Muscle layer of colon (tissue), 2 donors: ENCODE results near the gene LGALS3BP.

ENCODE experiments used
- H3K27ac ChIP-seq: one replicate; pipeline ENCODE4 v1.7.0; 2013; ENCODE audit warnings: low read depth, mild to moderate bottlenecking, low read length, moderate library complexity
- H3K27me3 ChIP-seq, 2 donors: one replicate each; pipeline ENCODE4 v1.7.0; 2013; ENCODE audit warnings: low read length in 2 of 2, mild to moderate bottlenecking in 2 of 2; ENCODE audit not compliant: insufficient read depth in 2 of 2, control insufficient read depth in 1 of 2
- H3K36me3 ChIP-seq: one replicate; pipeline ENCODE4 v1.7.0; 2013; ENCODE audit warnings: mild to moderate bottlenecking, low read length; ENCODE audit not compliant: insufficient read depth
- H3K4me1 ChIP-seq: one replicate; pipeline ENCODE4 v1.7.0; 2013; ENCODE audit warnings: mild to moderate bottlenecking, low read length; ENCODE audit not compliant: insufficient read depth
- H3K4me3 ChIP-seq, 2 donors: one replicate each; pipeline ENCODE4 v1.7.0; 2013; ENCODE audit warnings: low read length in 2 of 2, low read depth in 1 of 2, mild to moderate bottlenecking in 1 of 2, moderate library complexity in 1 of 2
- H3K9ac ChIP-seq: one replicate; pipeline ENCODE4 v1.7.0; 2013; ENCODE audit warnings: low read length
- H3K9me3 ChIP-seq: one replicate; pipeline ENCODE4 v1.7.0; 2013; ENCODE audit warnings: mild to moderate bottlenecking, low read length
- donor health status: abdominal sarcoma.
- donor health status: Adenocarcinoma of cecum.

The LGALS3BP gene

GRCh38 chr17:78981010-78981888 lies 1.5 kb upstream of the LGALS3BP start:
- Histone ChIP-seq H3K27me3 (no peaks in the 10 kb centered on the region), H3K36me3 (no peaks in the 10 kb centered on the region), H3K4me3 (no peak overlapping the region), H3K4me1 (peaks cover 39% of the 10 kb centered on the region), H3K9ac (no peak overlapping the region), H3K9me3 (no peaks in the 10 kb centered on the region), H3K27ac (no peak overlapping the region)

- H3K27ac ChIP-seq = peak overlapping the region; percentile 48
- H3K36me3 ChIP-seq = no peaks in the 10 kb centered on the region
Measured at GRCh38 chr17:78980624-78980972, 875 bp upstream of the LGALS3BP start.

GRCh38 chr17:78977997-78978973 lies 1.4 kb downstream of the LGALS3BP start:
- Histone ChIP-seq H3K4me1 (peaks cover 52% of the 10 kb centered on the region), H3K9ac (no peak overlapping the region), H3K27me3 (no peaks in the 10 kb centered on the region), H3K4me3 (peak overlapping the region in 1 of 2 donors; percentile 41), H3K27ac (no peak overlapping the region), H3K9me3 (no peaks in the 10 kb centered on the region), H3K36me3 (no peaks in the 10 kb centered on the region)

More at GRCh38 chr17:78980624-78980972, 875 bp upstream of the LGALS3BP start:
- Histone ChIP-seq H3K4me1 (peaks cover 44% of the 10 kb centered on the region), H3K9ac (no peak overlapping the region), H3K9me3 (no peaks in the 10 kb centered on the region), H3K27me3 (no peaks in the 10 kb centered on the region), H3K4me3 (no peak overlapping the region)

- Histone ChIP-seq H3K9ac (no peak overlapping the region), H3K4me3 (peak overlapping the region in 1 of 2 donors; percentile 41), H3K36me3 (no peaks in the 10 kb centered on the region), H3K9me3 (no peaks in the 10 kb centered on the region), H3K27me3 (no peaks in the 10 kb centered on the region), H3K4me1 (peaks cover 52% of the 10 kb centered on the region), H3K27ac (peak overlapping the region; percentile 22)
Measured at GRCh38 chr17:78977681-78977943, 2.1 kb downstream of the LGALS3BP start.

- H3K9me3 ChIP-seq = no peaks in the 10 kb centered on the region
- no peak overlapping the region for H3K27ac ChIP-seq
- H3K9ac ChIP-seq = no peak overlapping the region
- H3K27me3 ChIP-seq = no peaks in the 10 kb centered on the region
- H3K4me1 ChIP-seq = peaks cover 52% of the 10 kb centered on the region
- no peaks in the 10 kb centered on the region for H3K36me3 ChIP-seq
- H3K4me3 ChIP-seq = no peak overlapping the region
Measured at GRCh38 chr17:78976907-78977680, 2.6 kb downstream of the LGALS3BP start.

GRCh38 chr17:78974635-78975591 lies 4.8 kb downstream of the LGALS3BP start:
- H3K4me3 ChIP-seq = peak overlapping the region in 1 of 2 donors; percentile 41
- H3K4me1 ChIP-seq = peaks cover 56% of the 10 kb centered on the region
- no peaks in the 10 kb centered on the region for H3K36me3 ChIP-seq
- no peaks in the 10 kb centered on the region for H3K9me3 ChIP-seq
- no peaks in the 10 kb centered on the region for H3K27me3 ChIP-seq
- no peak overlapping the region for H3K9ac ChIP-seq
- peak overlapping the region; percentile 46 for H3K27ac ChIP-seq

GRCh38 chr17:78973792-78974520 lies 5.8 kb downstream of the LGALS3BP start:
- no peak overlapping the region for H3K27ac ChIP-seq
- no peak overlapping the region for H3K4me3 ChIP-seq
- no peak overlapping the region for H3K9ac ChIP-seq
- H3K36me3 ChIP-seq = no peaks in the 10 kb centered on the region
- H3K27me3 ChIP-seq = no peaks in the 10 kb centered on the region
- peaks cover 47% of the 10 kb centered on the region for H3K4me1 ChIP-seq
- H3K9me3 ChIP-seq = no peaks in the 10 kb centered on the region

GRCh38 chr17:78973196-78973595 lies 6.5 kb downstream of the LGALS3BP start:
- Histone ChIP-seq H3K4me1 (peaks cover 42% of the 10 kb centered on the region), H3K4me3 (no peak overlapping the region), H3K9me3 (no peaks in the 10 kb centered on the region), H3K27me3 (no peaks in the 10 kb centered on the region), H3K9ac (no peak overlapping the region), H3K36me3 (no peaks in the 10 kb centered on the region), H3K27ac (no peak overlapping the region)

- H3K9me3 ChIP-seq = no peaks in the 10 kb centered on the region
- H3K36me3 ChIP-seq = no peaks in the 10 kb centered on the region
- peaks cover 36% of the 10 kb centered on the region for H3K4me1 ChIP-seq
- no peak overlapping the region for H3K4me3 ChIP-seq
- H3K27me3 ChIP-seq = no peaks in the 10 kb centered on the region
- no peak overlapping the region for H3K27ac ChIP-seq
- H3K9ac ChIP-seq = no peak overlapping the region
Measured at GRCh38 chr17:78972507-78973105, 7.1 kb downstream of the LGALS3BP start.
